ENCODE results near the gene CCDC12. TPM values are rescaled to one million over a fixed set of nuclear protein-coding genes. Genes with fewer than 3 reads are reported as not detected.

CCDC12 gene
- polyA plus RNA-seq, 1 of the 3 experiments (the other 2 are of a cell fraction): 105 TPM

DNA sequence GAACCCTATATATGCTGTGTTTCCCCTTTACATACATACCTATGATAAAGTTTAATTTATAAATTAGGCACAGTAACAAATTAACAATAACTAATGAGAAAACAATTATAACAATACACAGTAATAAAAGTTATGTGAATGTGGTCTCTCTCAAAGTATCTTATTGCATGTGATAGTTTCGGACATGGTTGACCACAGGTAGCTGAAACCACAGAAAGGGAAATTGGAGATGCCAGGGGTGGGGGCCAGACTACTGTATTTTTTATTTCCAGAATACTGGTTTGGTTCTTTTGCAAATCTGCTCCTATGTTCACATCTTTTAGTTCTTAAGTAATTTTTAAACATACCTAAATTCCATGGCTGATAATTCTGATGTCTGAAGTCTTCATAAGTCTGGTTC is 58.3 kb downstream of the CCDC12 start:
- H3K9ac ChIP-seq: no peak overlapping the region
- ChIA-PET POLR2A (no interaction called here), CTCF (interaction anchor here (1.3 to 3.0 kb wide), 6 partner anchors 9 to 216 kb away, joined by 3 to 21 read pairs (median 7); no protein-coding TSS in a partner anchor)
- H3K79me2 ChIP-seq (ENCODE audit: insufficient read depth): no peaks in the 10 kb centered on the region; the same call in none of the 2 replicates
- H3K4me1 ChIP-seq (ENCODE audit: control insufficient read depth in 1 of 2, insufficient read depth in 2 of 2, low read depth in 1 of 2, low read length in 1 of 2): peaks cover 8 to 11% of the 10 kb centered on the region in 2 experiments
- no peak for DNase-seq
- no peaks in the 10 kb centered on the region for H3K9me3 ChIP-seq
- no peak for TF ChIP-seq POLR2AphosphoS5 (IDR thresholded peaks at IDR 0.05; ENCODE audit: low read depth, low read length)
- TF ChIP-seq, protein P1, sequence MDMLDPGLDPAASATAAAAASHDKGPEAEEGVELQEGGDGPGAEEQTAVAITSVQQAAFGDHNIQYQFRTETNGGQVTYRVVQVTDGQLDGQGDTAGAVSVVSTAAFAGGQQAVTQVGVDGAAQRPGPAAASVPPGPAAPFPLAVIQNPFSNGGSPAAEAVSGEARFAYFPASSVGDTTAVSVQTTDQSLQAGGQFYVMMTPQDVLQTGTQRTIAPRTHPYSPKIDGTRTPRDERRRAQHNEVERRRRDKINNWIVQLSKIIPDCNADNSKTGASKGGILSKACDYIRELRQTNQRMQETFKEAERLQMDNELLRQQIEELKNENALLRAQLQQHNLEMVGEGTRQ (IDR thresholded peaks at IDR 0.05; ENCODE audit: borderline replicate concordance, low read depth, low read length): no peak
- no peak for TF ChIP-seq RCOR1 (IDR thresholded peaks at IDR 0.05; ENCODE audit: low read length)
- TF ChIP-seq MEF2A (IDR thresholded peaks at IDR 0.05; ENCODE audit: borderline replicate concordance, low read depth): no peak
- no peak for TF ChIP-seq TEAD4 (IDR thresholded peaks at IDR 0.05; ENCODE audit: borderline replicate concordance, insufficient read depth)
- no peak for TF ChIP-seq ELF1 (IDR thresholded peaks at IDR 0.05)
- TF ChIP-seq, protein P2, sequence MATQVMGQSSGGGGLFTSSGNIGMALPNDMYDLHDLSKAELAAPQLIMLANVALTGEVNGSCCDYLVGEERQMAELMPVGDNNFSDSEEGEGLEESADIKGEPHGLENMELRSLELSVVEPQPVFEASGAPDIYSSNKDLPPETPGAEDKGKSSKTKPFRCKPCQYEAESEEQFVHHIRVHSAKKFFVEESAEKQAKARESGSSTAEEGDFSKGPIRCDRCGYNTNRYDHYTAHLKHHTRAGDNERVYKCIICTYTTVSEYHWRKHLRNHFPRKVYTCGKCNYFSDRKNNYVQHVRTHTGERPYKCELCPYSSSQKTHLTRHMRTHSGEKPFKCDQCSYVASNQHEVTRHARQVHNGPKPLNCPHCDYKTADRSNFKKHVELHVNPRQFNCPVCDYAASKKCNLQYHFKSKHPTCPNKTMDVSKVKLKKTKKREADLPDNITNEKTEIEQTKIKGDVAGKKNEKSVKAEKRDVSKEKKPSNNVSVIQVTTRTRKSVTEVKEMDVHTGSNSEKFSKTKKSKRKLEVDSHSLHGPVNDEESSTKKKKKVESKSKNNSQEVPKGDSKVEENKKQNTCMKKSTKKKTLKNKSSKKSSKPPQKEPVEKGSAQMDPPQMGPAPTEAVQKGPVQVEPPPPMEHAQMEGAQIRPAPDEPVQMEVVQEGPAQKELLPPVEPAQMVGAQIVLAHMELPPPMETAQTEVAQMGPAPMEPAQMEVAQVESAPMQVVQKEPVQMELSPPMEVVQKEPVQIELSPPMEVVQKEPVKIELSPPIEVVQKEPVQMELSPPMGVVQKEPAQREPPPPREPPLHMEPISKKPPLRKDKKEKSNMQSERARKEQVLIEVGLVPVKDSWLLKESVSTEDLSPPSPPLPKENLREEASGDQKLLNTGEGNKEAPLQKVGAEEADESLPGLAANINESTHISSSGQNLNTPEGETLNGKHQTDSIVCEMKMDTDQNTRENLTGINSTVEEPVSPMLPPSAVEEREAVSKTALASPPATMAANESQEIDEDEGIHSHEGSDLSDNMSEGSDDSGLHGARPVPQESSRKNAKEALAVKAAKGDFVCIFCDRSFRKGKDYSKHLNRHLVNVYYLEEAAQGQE (IDR thresholded peaks at IDR 0.05; ENCODE audit: low read depth, low read length): no peak
- no peak for TF ChIP-seq YY1 (IDR thresholded peaks at IDR 0.05; ENCODE audit: low read depth)
- no peak for TF ChIP-seq SMC3 (IDR thresholded peaks at IDR 0.05; ENCODE audit: low read depth, low read length)
- no peak for TF ChIP-seq NFIC (IDR thresholded peaks at IDR 0.05; ENCODE audit: borderline replicate concordance)
- TF ChIP-seq SIN3A (IDR thresholded peaks at IDR 0.05; ENCODE audit: borderline replicate concordance, low read depth, low read length): no peak
- TF ChIP-seq GABPA (IDR thresholded peaks at IDR 0.05; ENCODE audit: low read depth): no peak
- TF ChIP-seq GATA2 (CRISPR knock-in tag; IDR thresholded peaks at IDR 0.05): no peak
- no peak for TF ChIP-seq JUND (IDR thresholded peaks at IDR 0.05)
- no peak for TF ChIP-seq EZH2phosphoT487 (IDR thresholded peaks at IDR 0.05; ENCODE audit: borderline replicate concordance, low read depth)
- TF ChIP-seq FOXJ3 (CRISPR knock-in tag; IDR thresholded peaks at IDR 0.05): no peak
- TF ChIP-seq TAF1 (IDR thresholded peaks at IDR 0.05; ENCODE audit: borderline replicate concordance, low read depth, low read length): no peak
- 100% methylated on average over 1 of the region's 1 CpG for WGBS (ENCODE audit: low lambda C conversion rate)
- no peaks in the 10 kb centered on the region for H3K9me2 ChIP-seq
- H3K4me3 ChIP-seq (ENCODE audit: low read depth in 2 of 2, low read length in 1 of 2): no peak overlapping the region
- no peak overlapping the region for H2AFZ ChIP-seq (ENCODE audit: low read depth)
- peaks cover 53 to 69% of the 10 kb centered on the region in 2 experiments for H3K36me3 ChIP-seq (replicated peaks in 1 of 2; ENCODE audit: control insufficient read depth in 1 of 2, insufficient read depth in 2 of 2, low read length in 1 of 2)
- no peaks in the 10 kb centered on the region for H4K20me1 ChIP-seq (ENCODE audit: insufficient read depth)
- H3K27ac ChIP-seq (ENCODE audit: low read depth in 2 of 2, low read length in 1 of 2): no peak overlapping the region
- H3K4me2 ChIP-seq: no peak overlapping the region
- peaks cover 16% of the 10 kb centered on the region for H3F3A ChIP-seq (replicated peaks; ENCODE audit: insufficient read depth)
- H3K27me3 ChIP-seq (ENCODE audit: insufficient read depth): no peaks in the 10 kb centered on the region

Measured in SK-N-SH (cell line).